ENCODE results near the gene XXYLT1.

GRCh38 chr3:195249858-195250464, 21.0 kb downstream of the XXYLT1 start:
- TF ChIP-seq CTCF (IDR thresholded peaks at IDR 0.05; ENCODE audit: low read depth, low read length, poor library complexity, severe bottlenecking), result no peak
- TF ChIP-seq EZH2phosphoT487 (IDR thresholded peaks at IDR 0.05; ENCODE audit: borderline replicate concordance, low read length), result no peak

Data from DOHH2 (cell line).